HEK293 (cell line): ENCODE results near the gene EIF4B.

Experiments used
- ATF2 ChIP-seq: fragments of 450-650 bp; formaldehyde crosslinking; IDR thresholded peaks from 2 replicates; pipeline ENCODE4 v1.5.1; 2016; ENCODE audit warnings: missing biosample characterization, missing genetic modification characterization, low read depth
- ELK4 ChIP-seq: IDR thresholded peaks from 2 replicates; pipeline ENCODE4 v1.6.1; 2011; ENCODE audit warnings: mild to moderate bottlenecking, low read depth, low read length, borderline replicate concordance
- FEZF1 ChIP-seq: fragments of 450-650 bp; formaldehyde crosslinking; IDR thresholded peaks from 2 replicates; pipeline ENCODE4 v1.5.1; 2016; ENCODE audit warnings: missing biosample characterization, missing genetic modification characterization
- IKZF3 ChIP-seq: fragments of 450-650 bp; IDR thresholded peaks from 2 replicates; pipeline ENCODE4 v1.5.0; 2018; ENCODE audit warnings: missing biosample characterization, mild to moderate bottlenecking, missing genetic modification characterization, moderate library complexity
- KLF8 ChIP-seq: fragments of 450-650 bp; formaldehyde crosslinking; IDR thresholded peaks from 2 replicates; pipeline ENCODE4 v1.5.1; 2016; ENCODE audit warnings: missing biosample characterization, missing genetic modification characterization
- SCRT2 ChIP-seq: fragments of 450-650 bp; formaldehyde crosslinking; IDR thresholded peaks from 2 replicates; pipeline ENCODE4 v1.5.1; 2016; ENCODE audit warnings: missing biosample characterization, missing genetic modification characterization
- ZBTB11 ChIP-seq: fragments of 450-650 bp; formaldehyde crosslinking; conservative IDR thresholded peaks from 2 replicates; pipeline ENCODE4 v1.5.1; 2016; ENCODE audit warnings: low read depth, missing biosample characterization, missing genetic modification characterization
- ZBTB26 ChIP-seq: fragments of 450-650 bp; formaldehyde crosslinking; optimal IDR thresholded peaks from 2 replicates; pipeline ENCODE3; 2016; ENCODE audit warnings: missing biosample characterization, mild to moderate bottlenecking, missing genetic modification characterization
- ZBTB49 ChIP-seq: fragments of 450-650 bp; formaldehyde crosslinking; IDR thresholded peaks from 2 replicates; pipeline ENCODE4 v1.5.1; 2016; ENCODE audit warnings: missing biosample characterization, missing genetic modification characterization, low read depth
- ZFHX2 ChIP-seq: fragments of 450-650 bp; formaldehyde crosslinking; conservative IDR thresholded peaks from 2 replicates; pipeline ENCODE4 v1.5.1; 2016; ENCODE audit warnings: missing biosample characterization, missing genetic modification characterization
- ZFP3 ChIP-seq: fragments of 450-650 bp; formaldehyde crosslinking; IDR thresholded peaks from 2 replicates; pipeline ENCODE4 v1.5.1; 2016; ENCODE audit warnings: low read depth, missing biosample characterization, missing genetic modification characterization
- ZIC2 ChIP-seq: fragments of 450-650 bp; formaldehyde crosslinking; IDR thresholded peaks from 2 replicates; pipeline ENCODE4 v1.5.1; 2016; ENCODE audit warnings: missing biosample characterization, missing genetic modification characterization
- ZNF121 ChIP-seq: fragments of 450-650 bp; formaldehyde crosslinking; IDR thresholded peaks from 2 replicates; pipeline ENCODE4 v1.5.1; 2016; ENCODE audit warnings: missing biosample characterization, missing genetic modification characterization
- ZNF133 ChIP-seq: fragments of 450-650 bp; formaldehyde crosslinking; IDR thresholded peaks from 2 replicates; pipeline ENCODE4 v1.5.1; 2016; ENCODE audit warnings: missing biosample characterization, missing genetic modification characterization
- ZNF140 ChIP-seq: fragments of 450-650 bp; formaldehyde crosslinking; IDR thresholded peaks from 2 replicates; pipeline ENCODE4 v1.5.1; 2016; ENCODE audit warnings: missing biosample characterization, missing genetic modification characterization
- ZNF146 ChIP-seq: fragments of 450-650 bp; formaldehyde crosslinking; IDR thresholded peaks from 2 replicates; pipeline ENCODE4 v1.5.1; 2016; ENCODE audit warnings: missing biosample characterization, missing genetic modification characterization
- ZNF155 ChIP-seq: fragments of 450-650 bp; formaldehyde crosslinking; IDR thresholded peaks from 2 replicates; pipeline ENCODE4 v1.5.1; 2016; ENCODE audit warnings: missing biosample characterization, missing genetic modification characterization
- ZNF174 ChIP-seq: fragments of 450-650 bp; formaldehyde crosslinking; IDR thresholded peaks from 2 replicates; pipeline ENCODE4 v1.5.0; 2017; ENCODE audit warnings: missing biosample characterization, mild to moderate bottlenecking, missing genetic modification characterization
- ZNF175 ChIP-seq: fragments of 450-650 bp; formaldehyde crosslinking; IDR thresholded peaks from 2 replicates; pipeline ENCODE4 v1.5.1; 2016; ENCODE audit warnings: missing biosample characterization, missing genetic modification characterization
- ZNF211 ChIP-seq: fragments of 450-650 bp; formaldehyde crosslinking; IDR thresholded peaks from 2 replicates; pipeline ENCODE4 v1.5.1; 2016; ENCODE audit warnings: low read depth, missing biosample characterization, missing genetic modification characterization
- ZNF23 ChIP-seq: fragments of 450-650 bp; formaldehyde crosslinking; IDR thresholded peaks from 2 replicates; pipeline ENCODE4 v1.5.1; 2016; ENCODE audit warnings: missing biosample characterization, missing genetic modification characterization, borderline replicate concordance
- ZNF266 ChIP-seq: fragments of 450-650 bp; formaldehyde crosslinking; IDR thresholded peaks from 2 replicates; pipeline ENCODE4 v1.5.1; 2016; ENCODE audit warnings: missing biosample characterization, missing genetic modification characterization, low read depth
- ZNF302 ChIP-seq: fragments of 450-650 bp; formaldehyde crosslinking; IDR thresholded peaks from 2 replicates; pipeline ENCODE4 v1.5.1; 2016; ENCODE audit warnings: missing biosample characterization, missing genetic modification characterization, low read depth
- ZNF366 ChIP-seq: fragments of 450-650 bp; formaldehyde crosslinking; conservative IDR thresholded peaks from 2 replicates; pipeline ENCODE4 v1.5.1; 2016; ENCODE audit warnings: missing biosample characterization, missing genetic modification characterization
- ZNF473 ChIP-seq: fragments of 450-650 bp; formaldehyde crosslinking; IDR thresholded peaks from 2 replicates; pipeline ENCODE4 v1.5.1; 2017; ENCODE audit warnings: missing biosample characterization, missing genetic modification characterization
- ZNF580 ChIP-seq: fragments of 450-650 bp; formaldehyde crosslinking; IDR thresholded peaks from 2 replicates; pipeline ENCODE4 v1.5.1; 2016; ENCODE audit warnings: missing biosample characterization, missing genetic modification characterization
- ZNF692 ChIP-seq: fragments of 450-650 bp; formaldehyde crosslinking; IDR thresholded peaks from 2 replicates; pipeline ENCODE4 v1.5.1; 2016; ENCODE audit warnings: missing biosample characterization, missing genetic modification characterization
- ZNF707 ChIP-seq: fragments of 450-650 bp; formaldehyde crosslinking; IDR thresholded peaks from 2 replicates; pipeline ENCODE4 v1.5.1; 2016; ENCODE audit warnings: missing biosample characterization, missing genetic modification characterization
- ZSCAN23 ChIP-seq: fragments of 450-650 bp; formaldehyde crosslinking; IDR thresholded peaks from 2 replicates; pipeline ENCODE4 v1.5.1; 2016; ENCODE audit warnings: missing biosample characterization, missing genetic modification characterization

EIF4B gene

GRCh38 chr12:53046655-53047220 lies 40.5 kb downstream of the EIF4B start (continued):
- TF ChIP-seq ZNF473 (tag by site-specific recombination) = no peak
- no peak for TF ChIP-seq ZNF121
- TF ChIP-seq ZBTB49 (tag by site-specific recombination) = no peak
- TF ChIP-seq SCRT2 = no peak
- TF ChIP-seq ZNF302 (tag by site-specific recombination) = no peak
- TF ChIP-seq ZBTB11 (tag by site-specific recombination) = peak; percentile 86
- no peak for TF ChIP-seq ZNF175 (tag by site-specific recombination)
- no peak for TF ChIP-seq ZNF174 (tag by site-specific recombination)
- TF ChIP-seq ZNF707 (tag by site-specific recombination) = no peak
- TF ChIP-seq ZFP3 (tag by site-specific recombination) = no peak
- TF ChIP-seq FEZF1 (tag by site-specific recombination) = no peak
- TF ChIP-seq ZFHX2 (tag by site-specific recombination) = peak; percentile 83
- no peak for TF ChIP-seq ELK4
- no peak for TF ChIP-seq ATF2
- no peak for TF ChIP-seq ZNF140
- peak; percentile 87 for TF ChIP-seq ZIC2 (tag by site-specific recombination)
- peak; percentile 76 for TF ChIP-seq KLF8 (tag by site-specific recombination)
- TF ChIP-seq ZNF366 (tag by site-specific recombination) = peak; percentile 85
- no peak for TF ChIP-seq ZNF580
- TF ChIP-seq ZNF155 = no peak
- no peak for TF ChIP-seq ZNF266 (tag by site-specific recombination)
- TF ChIP-seq ZNF146 (tag by site-specific recombination) = 0 out of 2 replicates have a peak, but pooled peaks have one; percentile 2
- TF ChIP-seq ZNF211 (tag by site-specific recombination) = no peak
- peak; percentile 48 for TF ChIP-seq ZNF692 (tag by site-specific recombination)
- no peak for TF ChIP-seq ZSCAN23 (tag by site-specific recombination)
- no peak for TF ChIP-seq ZNF23 (tag by site-specific recombination)
- TF ChIP-seq ZBTB26 (tag by site-specific recombination) = peak; percentile 73
- TF ChIP-seq ZNF133 = no peak
- no peak for TF ChIP-seq IKZF3 (tag by site-specific recombination)
